B cell (primary cell): ENCODE data around the gene CHST4. TPM values are rescaled to one million over a fixed set of nuclear protein-coding genes. Genes with fewer than 3 reads are reported as not detected.

Experiments
- ATAC-seq: fragments of 200-7000 bp; cut with Tn5 transposase; one replicate; pipeline ENCODE4 v1.10.0; 2021; ENCODE audit warnings: low read depth, mild to moderate bottlenecking, moderate number of reproducible peaks, moderate library complexity
- CTCF ChIA-PET: fragments of 350-600 bp; sonication (Branson Sonifier 250); formaldehyde crosslinking; loops from one replicate; lab custom pipeline; 2021; ENCODE audit warnings: antibody characterized with exemption, inconsistent platforms; lab: Charles Lee
- POLR2A ChIA-PET: fragments of 350-600 bp; sonication (Branson Sonifier 250); formaldehyde crosslinking; loops from one replicate; lab custom pipeline; 2021; ENCODE audit warnings: antibody characterized with exemption; lab: Charles Lee
- DNase-seq: peaks from one replicate; pipeline ENCODE4 v3.0.0; 2013
- H2AFZ ChIP-seq: 2 replicates; pipeline ENCODE4 v1.6.1; 2012; ENCODE audit warnings: mild to moderate bottlenecking, low read depth, low read length; ENCODE audit not compliant: insufficient read depth, poor library complexity, severe bottlenecking
- H3K27ac ChIP-seq, 2 donors: 1 replicate in 1 of 2; 2 replicates in 1 of 2; pipeline ENCODE4 v1.5.1; 2012 to 2013; ENCODE audit warnings: low read length in 2 of 2, mild to moderate bottlenecking in 2 of 2, moderate library complexity in 1 of 2
- H3K27me3 ChIP-seq, 4 experiments: fragments of 200-600 bp in 1 of 4; sonication (generic) in 1 of 4; replicated peaks in 1 of 4; 1 replicate in 2 of 4; 2 replicates in 2 of 4; pipeline versions ENCODE4 v1.6.1 to v1.7.0; 2013 to 2016; ENCODE audit warnings: low read length in 3 of 4, mild to moderate bottlenecking in 2 of 4, mixed read lengths in 1 of 4, moderate library complexity in 1 of 4; ENCODE audit not compliant: insufficient read depth in 4 of 4, control insufficient read depth in 3 of 4; ENCODE audit errors: control extremely low read depth in 1 of 4
- H3K36me3 ChIP-seq, 2 experiments: replicated peaks in 1 of 2; 1 replicate in 1 of 2; 2 replicates in 1 of 2; pipeline versions ENCODE4 v1.6.1 to v1.7.1; 2013; ENCODE audit warnings: low read length in 1 of 2; ENCODE audit not compliant: insufficient read depth in 2 of 2, control insufficient read depth in 1 of 2; ENCODE audit errors: control extremely low read depth in 1 of 2, extremely low read depth in 1 of 2
- H3K4me1 ChIP-seq, 2 donors: fragments of 200-600 bp in 1 of 2; sonication (generic) in 1 of 2; 1 replicate in 1 of 2; 2 replicates in 1 of 2; pipeline versions ENCODE4 v1.5.1 to v1.6.1; 2013 to 2017; ENCODE audit warnings: low read length in 2 of 2; ENCODE audit not compliant: control insufficient read depth in 2 of 2, insufficient read depth in 2 of 2
- H3K4me2 ChIP-seq: replicated peaks from 2 replicates; pipeline ENCODE3; 2012; ENCODE audit warnings: mild to moderate bottlenecking, low read depth, low read length; ENCODE audit not compliant: poor library complexity, severe bottlenecking
- H3K4me3 ChIP-seq, 5 experiments: fragments of 200-600 bp in 1 of 5; sonication (generic) in 1 of 5; 1 replicate in 3 of 5; 2 replicates in 2 of 5; pipeline versions ENCODE4 v1.5.1 to v1.7.0; 2011 to 2016; ENCODE audit warnings: low read length in 4 of 5, mild to moderate bottlenecking in 4 of 5, low read depth in 2 of 5, control low read depth in 1 of 5, moderate library complexity in 1 of 5; ENCODE audit not compliant: insufficient read depth in 1 of 5; ENCODE audit errors: control extremely low read depth in 1 of 5, extremely low read depth in 1 of 5
- H3K79me2 ChIP-seq: fragments of 200-600 bp; sonication (generic); one replicate; pipeline ENCODE4 v1.6.0; 2016; ENCODE audit warnings: low read length; ENCODE audit not compliant: control insufficient read depth, insufficient read depth
- H3K9ac ChIP-seq: fragments of 200-600 bp; sonication (generic); 2 replicates; pipeline ENCODE4 v1.6.1; 2017; ENCODE audit warnings: mild to moderate bottlenecking, low read length, moderate library complexity
- H3K9me3 ChIP-seq, 3 donors: one replicate each; pipeline versions ENCODE4 v1.6.1 to v1.7.1; 2013; ENCODE audit warnings: low read length in 2 of 3; ENCODE audit not compliant: control insufficient read depth in 2 of 3, insufficient read depth in 1 of 3; ENCODE audit errors: control extremely low read depth in 1 of 3
- H4K20me1 ChIP-seq: 2 replicates; pipeline ENCODE4 v1.6.0; 2012; ENCODE audit warnings: mild to moderate bottlenecking, low read length; ENCODE audit not compliant: insufficient read depth, control insufficient read depth, poor library complexity, severe bottlenecking
- H3K27ac Mint-ChIP-seq: one replicate; pipeline ENCODE4 v1.8.0; 2021; ENCODE audit warnings: mixed read lengths
- H3K27me3 Mint-ChIP-seq: one replicate; pipeline ENCODE4 v1.8.0; 2021; ENCODE audit warnings: mixed read lengths
- H3K4me1 Mint-ChIP-seq: one replicate; pipeline ENCODE4 v1.8.0; 2021; ENCODE audit warnings: mixed read lengths
- H3K4me3 Mint-ChIP-seq: one replicate; pipeline ENCODE4 v1.8.0; 2021; ENCODE audit warnings: mixed read lengths
- H3K9me3 Mint-ChIP-seq: one replicate; pipeline ENCODE4 v1.8.0; 2022; ENCODE audit warnings: mixed read lengths; ENCODE audit not compliant: insufficient read depth
- CTCF ChIP-seq: fragments of 200-600 bp; IDR thresholded peaks from one replicate; pipeline ENCODE4 v1.8.0; 2022; ENCODE audit warnings: antibody characterized with exemption, mild to moderate bottlenecking
- EZH2 ChIP-seq: IDR thresholded peaks from 2 replicates; pipeline ENCODE4 v1.6.1; 2012; ENCODE audit warnings: borderline replicate concordance, low read depth, mild to moderate bottlenecking, moderate library complexity, low read length; ENCODE audit not compliant: insufficient read depth, poor library complexity, severe bottlenecking
- WGBS: methylation state at CpG from one replicate; pipeline ENCODE4 v1.1.5; 2013; ENCODE audit warnings: missing lambda C conversion rate; ENCODE audit not compliant: insufficient coverage; 5-methylcytosine and 5-hydroxymethylcytosine counted together
- intact Hi-C: fragments of 100-400 bp; cut with micrococcal nuclease; formaldehyde crosslinking; loops from one replicate; pipeline ENCODE4 v1.10.0; 2022
- polyA plus RNA-seq: library from polyadenylated mRNA; depleted of rRNA; stranded (reverse); fragments of >200 nt; gene quantifications from 2 replicates; pipeline ENCODE4 v1.2.3, GENCODE V29; 2012
- total RNA-seq, 2 donors: library from RNA; stranded (reverse); fragments of 120-200 nt in 1 of 2; gene quantifications; 1 replicate in 1 of 2; 2 replicates in 1 of 2; pipeline versions ENCODE4 v1.2.3 to v1.2.4, GENCODE V29; 2013 to 2022

CHST4 gene
- total and polyA plus RNA-seq, 2 donors (not counting 1 experiment from before 2014, with no cell fraction given): not detected

- Mint-ChIP-seq H3K9me3 (no peaks in the 10 kb centered on the region), H3K4me1 (peaks cover 8% of the 10 kb centered on the region), H3K27me3 (peaks cover 13% of the 10 kb centered on the region), H3K27ac (no peak overlapping the region), H3K4me3 (no peak overlapping the region)
- 64% methylated on average over 5 of the region's 6 CpGs for WGBS
- no peaks in the 10 kb centered on the region for H3K9me3 ChIP-seq
- H3K27ac ChIP-seq: no peak overlapping the region
- ChIA-PET POLR2A (interaction anchor here (0.5 to 1.3 kb wide), 2 partner anchors 12 to 13 kb away, joined by 3 to 7 read pairs; no protein-coding TSS in a partner anchor), CTCF (interaction anchor here (1.0 to 4.1 kb wide), 3 partner anchors 12 to 15 kb away, joined by 3 to 19 read pairs (median 3); no protein-coding TSS in a partner anchor)
- DNase-seq (no peak), ATAC-seq (no peak)
- TF ChIP-seq CTCF (no peak), EZH2 (no peak)
- no peak overlapping the region for H2AFZ ChIP-seq
- no peak overlapping the region for H3K9ac ChIP-seq
- H4K20me1 ChIP-seq: no peaks in the 10 kb centered on the region
- no peaks in the 10 kb centered on the region for H3K79me2 ChIP-seq
- H3K4me2 ChIP-seq: no peak overlapping the region
- intact Hi-C loops: no loop called here
- H3K27me3 ChIP-seq: peaks cover 0 to 5% (median 2%) of the 10 kb centered on the region in 4 experiments
- H3K4me3 ChIP-seq: no peak overlapping the region
- no peaks in the 10 kb centered on the region for H3K36me3 ChIP-seq
- no peaks in the 10 kb centered on the region for H3K4me1 ChIP-seq
Measured at GRCh38 chr16:71552698-71553503, 26.7 kb downstream of the CHST4 start.

- POLR2A ChIA-PET: no interaction called here
- H3K4me1 ChIP-seq: no peaks in the 10 kb centered on the region
- H2AFZ ChIP-seq: no peak overlapping the region
- no peaks in the 10 kb centered on the region for H4K20me1 ChIP-seq
- intact Hi-C loops: no loop called here
- H3K9ac ChIP-seq: no peak overlapping the region
- no peak overlapping the region for H3K4me3 ChIP-seq
- no peaks in the 10 kb centered on the region for H3K36me3 ChIP-seq
- H3K9me3 Mint-ChIP-seq: peaks cover 3% of the 10 kb centered on the region
- H3K27ac Mint-ChIP-seq: no peak overlapping the region
- 83% methylated on average over 1 of the region's 1 CpG for WGBS
- CTCF ChIA-PET: interaction anchor here (0.6 to 4.1 kb wide), 7 partner anchors 10 to 145 kb away, joined by 3 to 19 read pairs (median 4); no protein-coding TSS in a partner anchor
- ATAC-seq (no peak), DNase-seq (no peak)
- H3K27me3 ChIP-seq: no peaks in the 10 kb centered on the region
- no peak overlapping the region for H3K27ac ChIP-seq
- H3K4me2 ChIP-seq: no peak overlapping the region
- peaks cover 3% of the 10 kb centered on the region for H3K27me3 Mint-ChIP-seq
- peaks cover 8% of the 10 kb centered on the region for H3K4me1 Mint-ChIP-seq
- no peak overlapping the region for H3K4me3 Mint-ChIP-seq
- no peaks in the 10 kb centered on the region for H3K79me2 ChIP-seq
- peaks cover 0 to 1% (median 0%) of the 10 kb centered on the region in 3 donors for H3K9me3 ChIP-seq
- TF ChIP-seq EZH2: no peak
- TF ChIP-seq CTCF: no peak
Measured at GRCh38 chr16:71555230-71555891, 29.1 kb downstream of the CHST4 start.
